ENCODE data around the gene MAML3.

MAML3 gene

GRCh38 chr4:140004549-140004895, 149.5 kb downstream of the MAML3 start:
- no peak for TF ChIP-seq GATA3 (IDR thresholded peaks at IDR 0.05; ENCODE audit: low read depth, low read length)
- TF ChIP-seq GATA2 (IDR thresholded peaks at IDR 0.05; ENCODE audit: low read depth, low read length): no peak

GRCh38 chr4:140003876-140004548, 150.0 kb downstream of the MAML3 start:
- no peak for TF ChIP-seq GATA2 (IDR thresholded peaks at IDR 0.05; ENCODE audit: low read depth, low read length)
- TF ChIP-seq GATA3 (IDR thresholded peaks at IDR 0.05; ENCODE audit: low read depth, low read length): no peak

GRCh38 chr4:140000232-140000631, 153.8 kb downstream of the MAML3 start:
- TF ChIP-seq GATA3 (IDR thresholded peaks at IDR 0.05; ENCODE audit: low read depth, low read length): no peak
- TF ChIP-seq GATA2 (IDR thresholded peaks at IDR 0.05; ENCODE audit: low read depth, low read length): no peak

DNA sequence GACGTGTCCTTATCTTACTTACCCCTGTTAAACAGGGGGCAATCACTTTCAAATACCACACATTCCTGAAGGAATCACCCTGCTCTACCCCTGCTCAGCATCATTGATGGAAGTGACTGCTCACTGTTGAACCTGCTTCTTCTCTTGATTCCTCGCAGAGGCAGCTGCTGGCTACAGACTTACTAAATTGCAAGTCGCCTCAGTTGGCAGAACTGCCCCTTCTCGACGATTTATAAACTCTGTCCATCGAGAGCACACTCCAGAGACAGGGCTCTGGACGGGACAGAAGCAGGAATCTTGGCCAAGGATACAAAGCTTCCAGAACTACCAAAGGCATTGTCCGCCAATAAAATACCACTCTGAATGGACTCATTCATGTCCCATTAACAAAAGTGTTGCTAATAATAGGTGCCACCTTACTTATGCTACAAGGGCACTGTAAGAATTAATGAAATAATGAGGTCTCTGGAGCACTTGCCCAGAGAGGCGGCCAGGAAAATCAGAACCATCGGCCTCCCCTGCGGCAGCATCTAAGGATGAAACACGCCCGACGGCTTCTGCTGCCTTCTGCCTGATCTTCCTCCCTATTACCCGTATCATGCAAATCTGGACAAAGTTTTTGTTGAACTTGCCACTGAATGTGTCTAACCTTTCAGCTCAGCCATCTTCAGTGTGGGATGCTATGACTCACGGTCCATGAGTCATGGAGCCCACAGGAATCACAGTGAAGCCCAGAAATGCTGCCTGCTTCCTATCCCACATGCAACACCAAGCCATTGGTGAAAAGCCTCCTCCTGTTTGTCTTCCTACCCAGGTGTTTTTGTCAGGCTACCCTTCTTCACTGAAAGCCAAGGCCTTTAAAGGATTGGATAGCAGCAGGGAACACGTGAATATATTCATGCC, 164.9 kb downstream of the MAML3 start:
- no peak for TF ChIP-seq GATA2 (IDR thresholded peaks at IDR 0.05; ENCODE audit: low read depth, low read length)
- TF ChIP-seq GATA3 (IDR thresholded peaks at IDR 0.05; ENCODE audit: low read depth, low read length): no peak

- TF ChIP-seq GATA3 (IDR thresholded peaks at IDR 0.05; ENCODE audit: low read depth, low read length): no peak
- TF ChIP-seq GATA2 (IDR thresholded peaks at IDR 0.05; ENCODE audit: low read depth, low read length): no peak
These were observed 166.5 kb downstream of the MAML3 start for GRCh38 chr4:139987502-139987850.

GRCh38 chr4:139986689-139987501, 167.1 kb downstream of the MAML3 start:
- TF ChIP-seq GATA3 (IDR thresholded peaks at IDR 0.05; ENCODE audit: low read depth, low read length) (0 out of 2 replicates have a peak, but pooled peaks have one; percentile 18), GATA2 (IDR thresholded peaks at IDR 0.05; ENCODE audit: low read depth, low read length) (0 out of 2 replicates have a peak, but pooled peaks have one; percentile 18)

GRCh38 chr4:139986106-139986505, 167.9 kb downstream of the MAML3 start:
- no peak for TF ChIP-seq GATA3 (IDR thresholded peaks at IDR 0.05; ENCODE audit: low read depth, low read length)
- TF ChIP-seq GATA2 (IDR thresholded peaks at IDR 0.05; ENCODE audit: low read depth, low read length): no peak

DNA sequence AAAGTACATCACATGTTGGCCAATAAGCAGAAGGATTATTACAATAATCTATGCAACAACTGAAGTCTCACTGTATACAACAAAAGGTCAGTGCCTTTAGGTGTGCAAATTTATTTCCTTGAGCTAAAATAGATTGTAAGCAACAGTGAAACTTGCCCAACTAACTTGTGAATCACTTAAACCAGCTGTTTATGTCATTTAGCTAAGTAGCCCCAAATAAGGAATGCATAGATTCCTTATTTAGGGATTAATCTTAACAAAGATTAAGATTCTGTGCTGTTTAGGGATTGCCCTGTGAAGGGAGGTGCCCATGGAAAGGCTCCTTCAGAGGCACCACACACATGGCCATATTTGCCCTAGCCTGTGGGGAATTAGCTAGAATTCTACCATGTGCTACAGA, 168.6 kb downstream of the MAML3 start:
- TF ChIP-seq GATA2 (IDR thresholded peaks at IDR 0.05; ENCODE audit: low read depth, low read length): no peak
- no peak for TF ChIP-seq GATA3 (IDR thresholded peaks at IDR 0.05; ENCODE audit: low read depth, low read length)

GRCh38 chr4:139984471-139984870, 169.5 kb downstream of the MAML3 start:
- TF ChIP-seq GATA2 (IDR thresholded peaks at IDR 0.05; ENCODE audit: low read depth, low read length): no peak
- TF ChIP-seq GATA3 (IDR thresholded peaks at IDR 0.05; ENCODE audit: low read depth, low read length): no peak

DNA sequence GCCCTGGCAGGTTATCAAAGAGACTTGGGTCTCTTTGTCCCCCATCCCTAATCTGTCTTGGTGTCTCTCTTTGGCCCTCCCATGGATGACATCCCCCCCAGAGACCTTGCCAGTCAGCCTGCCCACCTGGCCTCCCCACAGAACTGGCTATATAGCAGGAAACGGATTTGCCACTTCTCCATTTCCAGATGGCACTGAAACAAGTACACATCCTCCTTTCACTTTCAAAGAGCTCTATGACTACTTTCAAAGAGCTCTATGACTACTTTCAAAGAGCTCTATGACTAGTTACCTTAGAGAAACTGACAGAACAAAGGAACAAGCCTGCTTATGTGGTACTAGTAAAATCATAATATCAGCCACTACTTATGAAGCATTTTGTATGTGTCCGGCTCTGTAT, 175.3 kb downstream of the MAML3 start:
- TF ChIP-seq GATA3 (IDR thresholded peaks at IDR 0.05; ENCODE audit: low read depth, low read length) (no peak), GATA2 (IDR thresholded peaks at IDR 0.05; ENCODE audit: low read depth, low read length) (no peak)

DNA sequence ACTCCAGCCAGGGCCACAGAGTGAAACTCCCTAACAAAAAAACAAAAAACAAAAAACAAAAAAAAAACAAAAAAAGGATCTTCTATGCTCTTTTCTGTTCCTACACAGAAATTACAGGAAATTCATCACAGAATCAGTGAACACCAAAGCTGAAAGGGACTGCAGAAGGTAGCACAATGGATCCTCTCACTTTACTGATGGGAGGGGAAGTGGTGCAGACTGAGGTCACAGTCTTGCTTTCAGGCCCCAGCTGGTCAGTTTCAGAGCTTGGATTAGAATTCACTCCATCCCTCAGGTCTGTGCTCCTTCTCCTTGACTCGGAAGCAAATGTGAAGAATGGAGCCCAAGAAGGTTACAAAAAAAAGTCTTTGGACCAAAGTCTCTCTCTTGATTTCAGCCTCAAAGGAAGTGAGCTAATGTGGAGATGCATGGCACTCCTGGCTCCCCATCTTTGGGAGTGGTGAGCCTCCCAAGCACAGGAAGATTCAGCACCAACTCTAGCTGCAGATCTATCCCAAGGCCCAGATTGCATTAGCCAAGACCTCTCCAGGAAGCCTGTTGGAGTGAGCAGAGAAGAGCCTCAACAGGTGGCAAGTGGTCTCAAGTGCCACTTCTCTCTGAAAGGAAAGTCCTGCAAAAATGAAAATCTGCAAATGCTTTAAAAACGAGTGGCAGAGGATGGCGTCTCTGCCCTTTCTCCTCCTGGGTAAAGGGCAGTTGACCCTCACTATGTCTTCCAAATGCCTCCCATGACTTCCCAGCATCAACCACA, 176.0 kb downstream of the MAML3 start:
- no peak for TF ChIP-seq GATA3 (IDR thresholded peaks at IDR 0.05; ENCODE audit: low read depth, low read length)

DNA sequence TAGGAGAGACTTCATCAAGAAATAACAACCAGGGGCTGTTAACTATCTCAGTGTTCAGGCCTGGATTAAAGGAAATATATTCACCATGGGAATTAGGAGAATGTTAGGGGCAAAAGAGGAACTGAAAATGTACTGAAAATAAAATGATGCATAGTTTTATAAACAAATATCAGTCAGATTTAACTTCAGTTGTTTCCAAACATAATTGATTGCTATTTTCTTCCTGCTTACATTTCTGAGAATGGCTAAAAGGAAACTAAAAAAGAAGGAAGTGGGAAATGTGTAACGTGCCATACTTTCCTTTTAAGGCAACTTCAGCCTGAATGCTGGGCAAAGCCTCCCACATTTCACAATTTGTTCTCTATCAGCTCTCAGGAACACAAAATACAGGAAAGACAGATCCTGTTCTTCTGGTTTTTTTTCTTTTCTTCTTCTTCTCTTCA, 178.1 kb downstream of the MAML3 start:
- TF ChIP-seq GATA2 (IDR thresholded peaks at IDR 0.05; ENCODE audit: low read depth, low read length): no peak
- no peak for TF ChIP-seq GATA3 (IDR thresholded peaks at IDR 0.05; ENCODE audit: low read depth, low read length)

DNA sequence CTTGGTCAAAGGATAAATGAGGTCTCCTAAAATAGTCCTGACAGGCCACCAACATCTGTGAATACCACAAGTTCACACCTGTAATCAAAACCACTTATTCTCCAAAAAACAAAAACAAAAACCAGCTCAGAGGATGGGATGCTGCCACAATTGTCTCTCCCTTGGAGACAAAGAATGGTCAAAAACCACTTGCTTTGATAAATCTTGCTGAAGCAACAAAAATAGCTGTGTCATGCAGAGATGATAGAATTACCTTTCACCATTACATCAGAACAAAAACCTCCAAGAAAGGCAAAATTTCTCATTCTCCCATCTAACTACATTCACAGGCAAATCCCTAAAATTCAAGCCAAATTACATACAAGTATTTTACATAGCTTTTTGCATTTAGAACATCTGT, 180.4 kb downstream of the MAML3 start:
- TF ChIP-seq GATA3 (IDR thresholded peaks at IDR 0.05; ENCODE audit: low read depth, low read length) (no peak), GATA2 (IDR thresholded peaks at IDR 0.05; ENCODE audit: low read depth, low read length) (no peak)
